ENCODE measurements around the gene PTPRM. TPM values are rescaled to one million over a fixed set of nuclear protein-coding genes. Genes with fewer than 3 reads are reported as not detected.

Gene PTPRM
- total and polyA plus RNA-seq, 2 donors = 37.3 to 55.6 TPM

DNA sequence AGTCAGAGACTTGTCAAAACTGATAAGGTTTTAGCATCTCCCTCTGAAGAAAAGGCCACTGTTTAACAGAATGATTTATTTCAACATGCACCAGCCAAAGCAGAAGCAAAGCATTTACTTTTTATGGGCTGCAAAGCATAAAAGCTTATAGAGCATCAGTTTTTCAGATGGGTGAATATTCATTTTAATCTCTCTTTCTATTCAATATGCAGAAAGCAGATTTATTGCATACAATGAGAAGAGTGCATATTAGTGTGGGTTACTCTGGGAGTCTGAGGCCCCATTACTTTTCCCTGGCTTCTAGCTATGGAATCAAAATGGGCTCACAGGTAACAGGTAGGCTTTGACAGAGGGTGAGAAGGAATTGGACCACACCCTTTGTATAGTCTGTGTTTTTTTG lies 9.0 kb downstream of the PTPRM start:
- Histone ChIP-seq H3K4me1 (ENCODE audit: control insufficient read depth in 2 of 2, insufficient read depth in 2 of 2, low read length in 2 of 2) (no peaks in the 10 kb centered on the region), H3K9me3 (ENCODE audit: control insufficient read depth in 2 of 2, insufficient read depth in 1 of 2, low read length in 1 of 2) (no peaks in the 10 kb centered on the region), H3K27ac (ENCODE audit: low read depth in 1 of 2, low read length in 1 of 2) (no peak overlapping the region), H3K36me3 (ENCODE audit: control insufficient read depth in 2 of 2, insufficient read depth in 2 of 2, low read length in 1 of 2) (no peaks in the 10 kb centered on the region), H3K4me3 (ENCODE audit: low read length in 2 of 2) (no peak overlapping the region), H3K27me3 (ENCODE audit: control insufficient read depth in 2 of 2, insufficient read depth in 1 of 2, low read length in 1 of 2) (no peaks in the 10 kb centered on the region)
- DNase-seq (ENCODE audit: low read depth in 6 of 9, low spot score in 9 of 9) = no peak

DNA sequence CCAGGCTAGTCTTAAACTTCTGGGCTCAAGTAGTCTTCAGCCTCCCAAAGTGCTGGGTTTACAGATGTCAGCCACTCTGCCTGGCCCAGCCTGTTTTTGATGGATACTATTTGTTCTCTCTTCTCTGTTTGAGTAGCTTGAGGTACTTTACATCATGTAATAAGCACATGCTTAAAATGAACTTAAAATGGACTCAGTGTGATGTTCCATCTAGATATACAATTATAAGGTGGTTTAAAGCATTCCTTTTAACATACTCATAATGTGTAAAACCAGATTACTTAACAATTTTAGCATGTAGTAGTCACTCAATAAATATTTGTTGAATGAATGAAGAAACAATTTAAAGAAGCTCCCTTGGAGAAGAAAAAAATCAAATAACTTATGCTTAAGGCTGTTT lies 9.6 kb downstream of the PTPRM start:
- H3K36me3 ChIP-seq (ENCODE audit: control insufficient read depth in 2 of 2, insufficient read depth in 2 of 2, low read length in 1 of 2) = no peaks in the 10 kb centered on the region
- no peaks in the 10 kb centered on the region for H3K9me3 ChIP-seq (ENCODE audit: control insufficient read depth in 2 of 2, insufficient read depth in 1 of 2, low read length in 1 of 2)
- no peak overlapping the region for H3K27ac ChIP-seq (ENCODE audit: low read depth in 1 of 2, low read length in 1 of 2)
- H3K4me1 ChIP-seq (ENCODE audit: control insufficient read depth in 2 of 2, insufficient read depth in 2 of 2, low read length in 2 of 2) = no peaks in the 10 kb centered on the region
- no peak overlapping the region for H3K4me3 ChIP-seq (ENCODE audit: low read length in 2 of 2)
- no peaks in the 10 kb centered on the region for H3K27me3 ChIP-seq (ENCODE audit: control insufficient read depth in 2 of 2, insufficient read depth in 1 of 2, low read length in 1 of 2)
- no peak for DNase-seq (ENCODE audit: low read depth in 6 of 9, low spot score in 9 of 9)

DNA sequence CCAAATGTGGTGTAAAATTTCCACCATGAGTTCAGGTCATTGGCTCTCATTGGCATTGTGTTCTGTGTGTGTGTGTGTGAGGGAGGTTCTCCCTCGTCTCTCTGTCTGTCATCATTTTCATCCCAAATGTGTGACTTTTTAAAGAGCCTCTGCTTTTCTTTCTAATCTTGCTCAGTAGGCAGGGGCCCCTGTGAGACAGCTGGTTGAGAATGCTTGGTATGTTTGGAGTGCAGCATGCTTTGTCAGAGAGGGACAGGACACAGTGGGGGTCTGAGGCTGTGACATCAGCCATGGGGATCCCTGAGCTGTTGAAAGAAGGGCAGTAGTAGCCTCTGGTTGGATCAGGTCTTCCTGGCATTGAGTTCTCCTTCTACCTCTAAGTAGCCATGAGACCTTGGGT lies 10.6 kb downstream of the PTPRM start:
- DNase-seq (ENCODE audit: low read depth in 6 of 9, low spot score in 9 of 9) = no peak
- H3K27ac ChIP-seq (ENCODE audit: low read depth in 1 of 2, low read length in 1 of 2) = no peak overlapping the region
- no peak overlapping the region for H3K4me3 ChIP-seq (ENCODE audit: low read length in 2 of 2)
- H3K4me1 ChIP-seq (ENCODE audit: control insufficient read depth in 2 of 2, insufficient read depth in 2 of 2, low read length in 2 of 2) = no peaks in the 10 kb centered on the region
- 94% methylated on average over 1 of the region's 1 CpG for WGBS
- H3K27me3 ChIP-seq (ENCODE audit: control insufficient read depth in 2 of 2, insufficient read depth in 1 of 2, low read length in 1 of 2) = no peaks in the 10 kb centered on the region
- H3K9me3 ChIP-seq (ENCODE audit: control insufficient read depth in 2 of 2, insufficient read depth in 1 of 2, low read length in 1 of 2) = no peaks in the 10 kb centered on the region
- H3K36me3 ChIP-seq (ENCODE audit: control insufficient read depth in 2 of 2, insufficient read depth in 2 of 2, low read length in 1 of 2) = no peaks in the 10 kb centered on the region

DNA sequence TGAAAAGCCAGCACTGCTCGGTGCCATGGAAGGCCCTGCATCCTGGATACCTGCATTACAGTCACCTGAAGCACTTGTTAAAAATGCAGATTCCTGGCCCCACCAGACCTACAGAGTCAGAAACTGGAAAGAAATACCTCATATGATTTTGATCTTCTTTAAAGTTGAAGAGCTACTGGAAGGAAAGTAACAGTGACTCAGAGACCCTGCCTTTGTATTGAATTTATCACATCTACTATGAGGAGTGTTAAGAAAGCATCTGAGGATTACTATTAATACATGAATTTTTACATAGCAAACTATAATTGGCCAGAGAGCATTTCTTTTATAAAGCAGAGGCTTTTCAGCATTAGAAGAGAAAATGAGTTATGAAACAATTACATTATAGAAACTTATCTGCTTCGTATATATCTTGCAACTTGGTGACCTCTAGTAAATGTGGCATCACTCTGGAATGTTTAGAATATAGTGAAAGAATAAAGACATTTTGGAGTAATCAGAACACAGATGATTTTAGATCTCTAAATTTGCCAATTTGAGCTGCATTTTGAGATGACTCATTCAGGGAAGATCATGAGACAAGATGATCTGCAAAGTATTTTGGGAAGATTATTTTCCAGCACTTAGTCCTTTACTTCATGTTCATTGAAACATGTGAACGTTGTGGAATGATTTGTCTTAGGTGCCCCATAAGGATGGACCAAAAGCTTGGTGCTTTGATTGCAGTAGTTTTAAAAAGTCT lies 12.2 kb downstream of the PTPRM start:
- H3K36me3 ChIP-seq (ENCODE audit: control insufficient read depth in 2 of 2, insufficient read depth in 2 of 2, low read length in 1 of 2) = no peaks in the 10 kb centered on the region
- H3K4me1 ChIP-seq (ENCODE audit: control insufficient read depth in 2 of 2, insufficient read depth in 2 of 2, low read length in 2 of 2) = no peaks in the 10 kb centered on the region
- H3K27me3 ChIP-seq (ENCODE audit: control insufficient read depth in 2 of 2, insufficient read depth in 1 of 2, low read length in 1 of 2) = no peaks in the 10 kb centered on the region
- H3K4me3 ChIP-seq (ENCODE audit: low read length in 2 of 2) = no peak overlapping the region
- no peak overlapping the region for H3K27ac ChIP-seq (ENCODE audit: low read depth in 1 of 2, low read length in 1 of 2)
- no peaks in the 10 kb centered on the region for H3K9me3 ChIP-seq (ENCODE audit: control insufficient read depth in 2 of 2, insufficient read depth in 1 of 2, low read length in 1 of 2)
- no peak for DNase-seq (ENCODE audit: low read depth in 6 of 9, low spot score in 9 of 9)
- 96% methylated on average over 3 of the region's 3 CpGs for WGBS

DNA sequence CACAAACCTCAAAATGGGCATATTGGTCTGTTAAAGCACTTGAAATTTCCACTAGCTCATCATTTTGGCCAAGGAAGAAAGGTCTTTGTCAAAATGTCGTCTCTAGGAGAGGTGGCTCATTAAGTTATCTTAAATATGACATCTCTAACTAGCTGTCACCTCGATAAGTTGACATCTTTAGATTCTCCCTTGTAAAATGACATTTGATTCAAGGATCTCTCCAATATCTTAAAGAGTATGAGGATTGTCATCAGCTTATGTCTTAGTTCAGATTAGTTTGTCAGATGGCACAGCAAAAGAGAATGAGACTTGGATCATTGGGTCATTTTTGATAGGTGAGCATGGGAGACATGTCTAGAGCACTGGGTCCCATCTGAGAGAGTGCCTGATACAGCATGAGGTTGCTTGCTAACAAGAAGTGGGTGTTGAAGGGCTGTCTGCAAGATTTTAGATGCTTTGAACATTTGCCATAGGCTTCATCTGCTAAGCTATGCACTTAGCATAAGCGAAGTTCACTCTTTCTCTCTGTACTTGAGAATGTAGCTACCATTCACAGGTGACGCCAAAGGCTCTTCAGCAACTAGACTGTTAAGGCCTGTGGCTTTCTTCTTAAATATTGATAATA lies 12.9 kb downstream of the PTPRM start:
- DNase-seq (ENCODE audit: low read depth in 6 of 9, low spot score in 9 of 9) = no peak
- no peak overlapping the region for H3K4me3 ChIP-seq (ENCODE audit: low read length in 2 of 2)
- H3K9me3 ChIP-seq (ENCODE audit: control insufficient read depth in 2 of 2, insufficient read depth in 1 of 2, low read length in 1 of 2) = no peaks in the 10 kb centered on the region
- H3K4me1 ChIP-seq (ENCODE audit: control insufficient read depth in 2 of 2, insufficient read depth in 2 of 2, low read length in 2 of 2) = no peaks in the 10 kb centered on the region
- no peaks in the 10 kb centered on the region for H3K36me3 ChIP-seq (ENCODE audit: control insufficient read depth in 2 of 2, insufficient read depth in 2 of 2, low read length in 1 of 2)
- 95% methylated on average over 4 of the region's 4 CpGs for WGBS
- H3K27ac ChIP-seq (ENCODE audit: low read depth in 1 of 2, low read length in 1 of 2) = no peak overlapping the region
- no peaks in the 10 kb centered on the region for H3K27me3 ChIP-seq (ENCODE audit: control insufficient read depth in 2 of 2, insufficient read depth in 1 of 2, low read length in 1 of 2)

DNA sequence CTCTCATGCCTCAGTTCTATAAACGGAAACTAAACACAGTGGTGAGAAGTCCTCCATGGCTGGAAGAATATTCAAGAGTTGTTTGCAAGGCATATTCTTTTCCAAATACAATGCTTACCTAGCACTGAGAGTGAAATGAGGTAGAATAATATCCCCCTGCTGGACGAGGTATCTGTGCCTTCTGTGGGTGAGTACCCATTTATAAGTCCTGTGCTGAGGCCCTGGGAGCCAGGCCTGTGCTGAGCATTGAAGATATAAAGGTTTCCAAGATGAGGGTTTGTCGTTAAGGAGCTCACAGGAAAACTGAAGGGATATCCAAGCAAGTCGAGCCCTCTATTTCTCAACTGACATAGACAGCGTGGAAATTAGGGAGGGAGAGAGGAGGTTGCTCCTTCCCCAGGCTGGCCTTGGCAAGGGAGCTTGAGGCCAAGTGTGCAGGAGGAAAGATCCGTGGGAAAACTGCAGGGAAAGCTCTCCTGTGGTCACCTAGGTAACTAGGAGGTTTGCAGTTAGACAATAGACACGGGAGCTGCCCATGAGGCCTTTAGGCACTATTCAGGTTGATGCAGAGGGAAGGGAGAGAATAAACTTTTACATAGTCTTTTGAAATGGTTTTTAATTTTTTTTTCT lies 17.6 kb downstream of the PTPRM start:
- Histone ChIP-seq H3K4me3 (ENCODE audit: low read length in 2 of 2) (no peak overlapping the region), H3K9me3 (ENCODE audit: control insufficient read depth in 2 of 2, insufficient read depth in 1 of 2, low read length in 1 of 2) (no peaks in the 10 kb centered on the region), H3K27ac (ENCODE audit: low read depth in 1 of 2, low read length in 1 of 2) (no peak overlapping the region), H3K27me3 (ENCODE audit: control insufficient read depth in 2 of 2, insufficient read depth in 1 of 2, low read length in 1 of 2) (no peaks in the 10 kb centered on the region), H3K36me3 (ENCODE audit: control insufficient read depth in 2 of 2, insufficient read depth in 2 of 2, low read length in 1 of 2) (no peaks in the 10 kb centered on the region), H3K4me1 (ENCODE audit: control insufficient read depth in 2 of 2, insufficient read depth in 2 of 2, low read length in 2 of 2) (no peaks in the 10 kb centered on the region)
- WGBS = 86% methylated on average over 7 of the region's 7 CpGs
- DNase-seq (ENCODE audit: low read depth in 6 of 9, low spot score in 9 of 9) = no peak

DNA sequence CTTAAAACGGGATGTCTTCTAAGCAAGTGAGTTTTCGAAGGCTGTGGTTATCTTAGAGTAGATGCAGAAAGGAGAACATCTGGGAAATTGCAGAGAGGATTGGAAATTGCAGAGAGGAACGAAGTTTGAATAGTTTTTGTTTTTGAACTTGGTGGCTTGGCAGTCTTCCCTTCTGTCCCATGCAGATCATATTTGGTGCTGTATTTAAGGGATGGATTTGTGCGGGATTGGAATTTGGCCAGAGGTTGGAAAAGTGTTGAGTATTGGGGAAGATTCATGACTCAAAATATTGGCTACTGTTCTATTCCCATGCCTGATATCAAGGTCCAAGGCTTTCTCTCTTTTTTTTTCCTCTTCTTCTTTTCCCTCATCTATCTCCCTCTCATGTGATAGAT lies 18.2 kb downstream of the PTPRM start:
- no peaks in the 10 kb centered on the region for H3K9me3 ChIP-seq (ENCODE audit: control insufficient read depth in 2 of 2, insufficient read depth in 1 of 2, low read length in 1 of 2)
- DNase-seq (ENCODE audit: low read depth in 6 of 9, low spot score in 9 of 9) = no peak
- no peaks in the 10 kb centered on the region for H3K4me1 ChIP-seq (ENCODE audit: control insufficient read depth in 2 of 2, insufficient read depth in 2 of 2, low read length in 2 of 2)
- H3K36me3 ChIP-seq (ENCODE audit: control insufficient read depth in 2 of 2, insufficient read depth in 2 of 2, low read length in 1 of 2) = no peaks in the 10 kb centered on the region
- 86% methylated on average over 4 of the region's 4 CpGs for WGBS
- H3K27me3 ChIP-seq (ENCODE audit: control insufficient read depth in 2 of 2, insufficient read depth in 1 of 2, low read length in 1 of 2) = no peaks in the 10 kb centered on the region
- no peak overlapping the region for H3K27ac ChIP-seq (ENCODE audit: low read depth in 1 of 2, low read length in 1 of 2)
- H3K4me3 ChIP-seq (ENCODE audit: low read length in 2 of 2) = no peak overlapping the region

DNA sequence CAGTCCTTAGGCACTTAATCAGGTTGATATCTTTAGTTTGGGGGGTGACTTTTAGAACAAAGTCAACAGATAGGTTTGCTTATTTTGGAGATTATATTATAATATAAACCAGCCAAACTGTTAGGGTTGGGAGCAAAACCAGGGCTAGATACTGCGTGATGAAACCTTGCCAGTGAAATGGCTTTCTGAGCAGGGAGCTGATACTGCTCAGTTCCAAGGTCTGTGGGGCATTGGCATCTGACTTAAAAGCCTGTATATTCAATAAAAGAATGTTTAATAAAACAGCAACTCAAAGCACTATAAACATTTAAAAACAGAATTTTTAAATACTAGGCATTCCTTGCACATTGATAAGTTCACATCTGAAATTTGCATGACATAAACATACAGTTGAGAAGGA lies 19.3 kb downstream of the PTPRM start:
- no peak overlapping the region for H3K27ac ChIP-seq (ENCODE audit: low read depth in 1 of 2, low read length in 1 of 2)
- WGBS = 97% methylated on average over 1 of the region's 1 CpG

DNA sequence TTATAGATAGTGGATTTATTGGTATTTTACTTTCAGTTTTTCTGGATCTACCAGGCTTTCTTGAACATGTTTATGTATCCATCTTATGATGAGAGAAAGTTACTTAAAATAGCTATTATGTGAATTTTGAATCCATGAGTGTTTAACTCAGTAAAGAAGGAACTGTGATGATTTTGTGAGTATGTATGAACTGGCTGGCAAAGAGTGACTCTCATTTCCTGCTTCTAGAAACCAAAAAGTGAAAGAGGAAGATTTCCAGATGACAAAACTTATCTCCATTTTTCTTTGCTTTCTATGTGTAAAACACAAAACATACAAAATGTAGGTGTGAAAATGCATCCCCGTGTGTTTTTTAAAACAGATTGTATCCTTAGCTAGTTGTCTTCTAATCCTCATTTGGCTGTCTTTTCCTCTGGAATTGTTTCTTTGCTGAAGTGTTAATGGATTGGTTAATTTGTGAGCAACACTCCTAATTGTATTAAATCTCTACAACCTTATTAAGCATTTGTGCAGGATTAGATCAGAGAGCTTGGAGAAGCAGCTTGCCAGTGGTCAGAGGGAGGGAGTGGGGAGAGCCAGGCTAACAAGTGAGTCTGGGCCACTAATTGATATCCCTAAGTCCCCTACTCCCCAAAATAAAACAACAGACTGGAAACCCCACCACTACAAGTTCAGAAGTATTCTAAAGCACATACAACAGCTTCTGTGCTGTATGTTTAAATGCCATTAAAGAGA lies 23.9 kb downstream of the PTPRM start:
- Histone ChIP-seq H3K27ac (ENCODE audit: low read depth in 1 of 2, low read length in 1 of 2) (peak overlapping the region in 1 of 2 donors; percentile 3), H3K4me3 (ENCODE audit: low read length in 2 of 2) (no peak overlapping the region), H3K27me3 (ENCODE audit: control insufficient read depth in 2 of 2, insufficient read depth in 1 of 2, low read length in 1 of 2) (no peaks in the 10 kb centered on the region), H3K9me3 (ENCODE audit: control insufficient read depth in 2 of 2, insufficient read depth in 1 of 2, low read length in 1 of 2) (no peaks in the 10 kb centered on the region), H3K36me3 (ENCODE audit: control insufficient read depth in 2 of 2, insufficient read depth in 2 of 2, low read length in 1 of 2) (no peaks in the 10 kb centered on the region), H3K4me1 (ENCODE audit: control insufficient read depth in 2 of 2, insufficient read depth in 2 of 2, low read length in 2 of 2) (no peaks in the 10 kb centered on the region)
- WGBS = 38% methylated on average over 1 of the region's 1 CpG
- DNase-seq (ENCODE audit: low read depth in 6 of 9, low spot score in 9 of 9) = no peak

More for the DNA sequence above, 19.3 kb downstream of the PTPRM start:
- no peaks in the 10 kb centered on the region for H3K27me3 ChIP-seq (ENCODE audit: control insufficient read depth in 2 of 2, insufficient read depth in 1 of 2, low read length in 1 of 2)
- DNase-seq (ENCODE audit: low read depth in 6 of 9, low spot score in 9 of 9) = no peak
- no peaks in the 10 kb centered on the region for H3K4me1 ChIP-seq (ENCODE audit: control insufficient read depth in 2 of 2, insufficient read depth in 2 of 2, low read length in 2 of 2)
- H3K4me3 ChIP-seq (ENCODE audit: low read length in 2 of 2) = no peak overlapping the region
- no peaks in the 10 kb centered on the region for H3K9me3 ChIP-seq (ENCODE audit: control insufficient read depth in 2 of 2, insufficient read depth in 1 of 2, low read length in 1 of 2)
- no peaks in the 10 kb centered on the region for H3K36me3 ChIP-seq (ENCODE audit: control insufficient read depth in 2 of 2, insufficient read depth in 2 of 2, low read length in 1 of 2)
